IMR-90 (cell line): ENCODE data around the gene MAP1LC3B2. TPM values are rescaled to one million over a fixed set of nuclear protein-coding genes. Genes with fewer than 3 reads are reported as not detected.

Source experiments
- ATAC-seq: fragments of 200-7000 bp; cut with Tn5 transposase; 2 replicates; pipeline ENCODE4 v1.9.1; 2020; ENCODE audit warnings: low read depth, mild to moderate bottlenecking, moderate library complexity
- BruUV-seq: library from RNA; stranded (reverse); fragments of 400-500 nt; replicated peaks from 2 replicates; lab custom pipeline; 2021; lab: Mats Ljungman, UMichigan
- CTCF ChIA-PET: fragments of 300-600 bp; formaldehyde crosslinking; extraction: SDS; loops from one replicate; lab custom pipeline; 2021; ENCODE audit warnings: antibody characterized with exemption; lab: Yijun Ruan, JAX
- POLR2A ChIA-PET: fragments of 300-600 bp; sonication (Branson Sonifier 250); formaldehyde crosslinking; loops from one replicate; lab custom pipeline; 2022; ENCODE audit warnings: antibody characterized with exemption; ENCODE audit not compliant: unreplicated experiment; lab: Charles Lee
- DNase-seq: peaks from one replicate; pipeline ENCODE4 v3.0.0; 2013
- H2AFZ ChIP-seq: replicated peaks from 2 replicates; pipeline ENCODE3; 2013; ENCODE audit warnings: low read length, mild to moderate bottlenecking; ENCODE audit not compliant: poor library complexity
- H2AK5ac ChIP-seq: 2 replicates; pipeline ENCODE4 v1.6.1; 2013; ENCODE audit warnings: low read depth, low read length, inconsistent platforms
- H2AK9ac ChIP-seq: replicated peaks from 2 replicates; pipeline ENCODE3; 2013; ENCODE audit warnings: mild to moderate bottlenecking, low read depth, low read length, moderate library complexity; ENCODE audit not compliant: poor library complexity
- H2BK120ac ChIP-seq: 2 replicates; pipeline ENCODE4 v1.6.1; 2013; ENCODE audit warnings: low read depth, low read length, inconsistent platforms
- H2BK15ac ChIP-seq: 3 replicates; pipeline ENCODE4 v1.6.1; 2013; ENCODE audit warnings: low read depth, low read length, inconsistent platforms
- H2BK20ac ChIP-seq: 2 replicates; pipeline ENCODE4 v1.6.1; 2013; ENCODE audit warnings: low read depth, mild to moderate bottlenecking, inconsistent platforms, low read length, moderate library complexity
- H2BK5ac ChIP-seq: 2 replicates; pipeline ENCODE4 v1.6.1; 2013; ENCODE audit warnings: mild to moderate bottlenecking, low read depth, low read length, inconsistent platforms; ENCODE audit not compliant: poor library complexity, severe bottlenecking
- H3K14ac ChIP-seq: replicated peaks from 2 replicates; pipeline ENCODE4 v1.6.1; 2013; ENCODE audit warnings: low read depth, low read length, inconsistent platforms
- H3K18ac ChIP-seq: 2 replicates; pipeline ENCODE4 v1.6.1; 2013; ENCODE audit warnings: low read depth, low read length, control low read depth
- H3K23ac ChIP-seq: 2 replicates; pipeline ENCODE4 v1.6.1; 2013; ENCODE audit warnings: low read depth, low read length, inconsistent platforms
- H3K27ac ChIP-seq: 2 replicates; pipeline ENCODE4 v1.5.1; 2013; ENCODE audit warnings: mild to moderate bottlenecking, control low read depth, low read length; ENCODE audit not compliant: insufficient read depth
- H3K27me3 ChIP-seq: 2 replicates; pipeline ENCODE4 v1.6.1; 2013; ENCODE audit warnings: low read length; ENCODE audit not compliant: control insufficient read depth, insufficient read depth
- H3K36me3 ChIP-seq: 2 replicates; pipeline ENCODE4 v1.6.1; 2013; ENCODE audit warnings: low read length, mixed read lengths; ENCODE audit not compliant: control insufficient read depth, insufficient read depth
- H3K4ac ChIP-seq: 2 replicates; pipeline ENCODE4 v1.6.1; 2013; ENCODE audit warnings: low read depth, low read length, inconsistent platforms
- H3K4me1 ChIP-seq: 2 replicates; pipeline ENCODE4 v1.6.1; 2013; ENCODE audit warnings: low read length, mixed read lengths; ENCODE audit not compliant: control insufficient read depth, insufficient read depth
- H3K4me2 ChIP-seq: 2 replicates; pipeline ENCODE4 v1.6.1; 2013; ENCODE audit warnings: low read depth, mild to moderate bottlenecking, control low read depth, low read length, moderate library complexity
- H3K4me3 ChIP-seq: 2 replicates; pipeline ENCODE4 v1.5.1; 2013; ENCODE audit warnings: low read depth, mild to moderate bottlenecking, control low read depth, low read length, moderate library complexity; ENCODE audit not compliant: insufficient read depth
- H3K56ac ChIP-seq: 2 replicates; pipeline ENCODE4 v1.6.1; 2013; ENCODE audit warnings: low read length, inconsistent platforms; ENCODE audit not compliant: insufficient read depth; ENCODE audit errors: extremely low read depth
- H3K79me1 ChIP-seq, 2 experiments: 2 replicates each; pipeline ENCODE4 v1.6.1; 2013; ENCODE audit warnings: low read length in 2 of 2, inconsistent platforms in 1 of 2, low read depth in 1 of 2
- H3K9ac ChIP-seq: 2 replicates; pipeline ENCODE4 v1.6.1; 2013; ENCODE audit warnings: low read depth, low read length, control low read depth
- H3K9me1 ChIP-seq: 2 replicates; pipeline ENCODE4 v1.6.1; 2013; ENCODE audit warnings: low read length, inconsistent platforms; ENCODE audit not compliant: insufficient read depth
- H3K9me3 ChIP-seq: 2 replicates; pipeline ENCODE4 v1.6.1; 2013; ENCODE audit warnings: low read length; ENCODE audit not compliant: control insufficient read depth, insufficient read depth
- H4K20me1 ChIP-seq: 2 replicates; pipeline ENCODE4 v1.6.1; 2013; ENCODE audit warnings: low read length, inconsistent platforms; ENCODE audit not compliant: insufficient read depth
- H4K5ac ChIP-seq: 2 replicates; pipeline ENCODE4 v1.6.1; 2013; ENCODE audit warnings: mild to moderate bottlenecking, low read depth, low read length, control low read depth
- H4K8ac ChIP-seq, 2 experiments: 2 replicates each; pipeline ENCODE4 v1.6.1; 2013; ENCODE audit warnings: low read depth in 2 of 2, low read length in 2 of 2, control low read depth in 1 of 2, inconsistent platforms in 1 of 2
- H4K91ac ChIP-seq: 2 replicates; pipeline ENCODE4 v1.6.1; 2013; ENCODE audit warnings: low read depth, low read length, inconsistent platforms; ENCODE audit not compliant: insufficient read depth
- BHLHE40 ChIP-seq: fragments of 150-350 bp; IDR thresholded peaks from 2 replicates; pipeline ENCODE4 v1.6.1; 2016; ENCODE audit warnings: mild to moderate bottlenecking, low read depth, low read length
- CEBPB ChIP-seq: IDR thresholded peaks from 2 replicates; pipeline ENCODE4 v1.6.1; 2012; ENCODE audit warnings: low read depth, low read length, improper control_type of control experiment
- CHD1 ChIP-seq: IDR thresholded peaks from 2 replicates; pipeline ENCODE4 v1.6.1; 2012; ENCODE audit warnings: low read depth, low read length, improper control_type of control experiment
- CTCF ChIP-seq: conservative IDR thresholded peaks from 2 replicates; pipeline ENCODE4 v1.5.1; 2012; ENCODE audit warnings: mild to moderate bottlenecking, low read depth, low read length, improper control_type of control experiment
- ELK1 ChIP-seq: fragments of 150-350 bp; IDR thresholded peaks from 2 replicates; pipeline ENCODE4 v1.6.1; 2016; ENCODE audit warnings: low read depth, mild to moderate bottlenecking, low read length, moderate library complexity, borderline replicate concordance
- FOS ChIP-seq: fragments of 150-350 bp; IDR thresholded peaks from 2 replicates; pipeline ENCODE4 v1.6.1; 2016; ENCODE audit warnings: low read depth, low read length
- MAFK ChIP-seq: IDR thresholded peaks from 2 replicates; pipeline ENCODE4 v1.6.1; 2012; ENCODE audit warnings: low read depth, low read length, improper control_type of control experiment
- MAZ ChIP-seq: IDR thresholded peaks from 2 replicates; pipeline ENCODE4 v1.6.1; 2012; ENCODE audit warnings: low read depth, mild to moderate bottlenecking, low read length, improper control_type of control experiment, moderate library complexity, borderline replicate concordance
- MXI1 ChIP-seq: IDR thresholded peaks from 2 replicates; pipeline ENCODE4 v1.6.1; 2012; ENCODE audit warnings: low read depth, mild to moderate bottlenecking, low read length, moderate library complexity, borderline replicate concordance
- NFE2L2 ChIP-seq: fragments of 150-350 bp; IDR thresholded peaks from 2 replicates; pipeline ENCODE4 v1.6.1; 2016; ENCODE audit warnings: low read depth, mild to moderate bottlenecking, low read length
- POLR2A ChIP-seq: IDR thresholded peaks from 2 replicates; pipeline ENCODE4 v1.6.1; 2012; ENCODE audit warnings: mild to moderate bottlenecking, low read depth, low read length
- RAD21 ChIP-seq: IDR thresholded peaks from 2 replicates; pipeline ENCODE4 v1.6.1; 2012; ENCODE audit warnings: low read length, improper control_type of control experiment
- RCOR1 ChIP-seq: IDR thresholded peaks from 2 replicates; pipeline ENCODE4 v1.6.1; 2012; ENCODE audit warnings: mild to moderate bottlenecking, low read length, improper control_type of control experiment; ENCODE audit not compliant: insufficient replicate concordance
- RFX5 ChIP-seq: IDR thresholded peaks from 2 replicates; pipeline ENCODE4 v1.8.0; 2012; ENCODE audit warnings: low read depth, mild to moderate bottlenecking, low read length, moderate library complexity
- SMC3 ChIP-seq: fragments of 150-350 bp; IDR thresholded peaks from 2 replicates; pipeline ENCODE4 v1.6.1; 2016; ENCODE audit warnings: low read depth, mild to moderate bottlenecking, antibody characterized with exemption, low read length, moderate library complexity
- USF2 ChIP-seq: fragments of 150-350 bp; IDR thresholded peaks from 2 replicates; pipeline ENCODE4 v1.6.1; 2017; ENCODE audit warnings: mild to moderate bottlenecking, antibody characterized with exemption, low read length, low read depth
- WGBS, 2 experiments: methylation state at CpG; one replicate each; pipeline versions ENCODE4 v1.1.5 to v1.1.7; 2013; ENCODE audit warnings: missing lambda C conversion rate in 2 of 2; ENCODE audit not compliant: insufficient read length in 1 of 2; ENCODE audit errors: extremely low coverage in 2 of 2; 5-methylcytosine and 5-hydroxymethylcytosine counted together
- dilution Hi-C: fragments of 300-500 bp; cut with HindIII; formaldehyde crosslinking; loops from one replicate; pipeline ENCODE4 v1.14.3; 2018; ENCODE audit warnings: low sequenced_read_pairs; ENCODE audit not compliant: unreplicated experiment
- in situ Hi-C: fragments of 300-500 bp; cut with MboI; formaldehyde crosslinking; loops from 3 replicates; pipeline ENCODE4 v1.14.3; 2019; ENCODE audit warnings: low sequenced_read_pairs, inconsistent platforms, mixed read lengths
- intact Hi-C: fragments of 100-400 bp; cut with micrococcal nuclease; formaldehyde crosslinking; loops from 2 replicates; pipeline ENCODE4 v1.10.0; 2022
- polyA plus RNA-seq, 3 experiments: library from polyadenylated mRNA; depleted of rRNA; stranded (reverse); fragments of >200 nt; gene quantifications; 2 replicates each; pipeline ENCODE4 v1.2.3, GENCODE V29; 2012; ENCODE audit warnings: low replicate concordance in 1 of 3
- total RNA-seq: library from RNA; depleted of rRNA; stranded (reverse); fragments of >200 nt; gene quantifications from 2 replicates; pipeline ENCODE4 v1.2.3, GENCODE V29; 2012

Gene MAP1LC3B2
- total and polyA plus RNA-seq, 2 of the 4 experiments (the other 2 are of a cell fraction) = 1.4 TPM; not detected in 1

DNA sequence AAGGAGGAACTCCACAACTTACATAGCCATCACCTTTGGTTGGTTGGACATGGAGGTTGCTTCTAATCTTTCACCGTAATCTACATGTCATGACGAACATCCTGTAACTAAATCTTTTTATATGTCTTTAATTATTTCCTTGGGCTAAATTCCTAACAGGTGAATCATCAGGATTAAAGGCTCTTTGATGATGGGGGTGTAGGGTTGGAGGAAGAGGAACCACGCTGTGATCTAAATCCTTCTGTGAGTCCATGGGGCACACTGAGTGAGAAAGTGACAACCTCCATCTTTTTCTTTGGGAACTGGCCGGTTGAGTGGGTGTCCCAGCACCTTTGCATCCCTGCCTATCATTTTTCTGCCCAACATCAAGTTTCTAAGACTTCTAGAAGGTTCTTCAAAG lies 31.1 kb upstream of the MAP1LC3B2 start:
- intact Hi-C loops = loop anchor here (5.0 to 10.0 kb wide), 2 partner anchors 96 to 533 kb away; no protein-coding TSS in a partner anchor
- WGBS, 2 experiments = no CpG with 5 or more reads among the region's 4 CpGs
- Histone ChIP-seq H2BK20ac (0 out of 2 replicates have a peak overlapping the region, but pooled peaks have one; percentile 29), H3K4me3 (no peak overlapping the region), H2AK5ac (no peak overlapping the region), H3K9me3 (no peaks in the 10 kb centered on the region), H3K4me1 (peaks cover 15% of the 10 kb centered on the region), H3K18ac (peak overlapping the region; percentile 20; the same call in 1 of the 2 replicates), H4K20me1 (no peaks in the 10 kb centered on the region), H3K4ac (0 out of 2 replicates have a peak overlapping the region, but pooled peaks have one; percentile 1), H2AFZ (no peak overlapping the region), H4K91ac (0 out of 2 replicates have a peak overlapping the region, but pooled peaks have one; percentile 0), H3K14ac (peak overlapping the region; percentile 49; the same call in 1 of the 2 replicates), H3K56ac (no peak overlapping the region), H3K27ac (no peak overlapping the region), H3K36me3 (no peaks in the 10 kb centered on the region), H3K4me2 (no peak overlapping the region), H2BK120ac (peak overlapping the region; percentile 33), H3K9ac (no peak overlapping the region), H4K5ac (no peak overlapping the region), H4K8ac (peak overlapping the region in 1 of 2 experiments; percentile 6; a peak in 1 of 4 replicates), H2AK9ac (peak overlapping the region; percentile 12), H3K79me1 (no peaks in the 10 kb centered on the region), H3K9me1 (peaks cover 21% of the 10 kb centered on the region), H2BK15ac (peak overlapping the region; percentile 3; the same call in 1 of the 3 replicates), H2BK5ac (no peak overlapping the region), H3K23ac (0 out of 2 replicates have a peak overlapping the region, but pooled peaks have one; percentile 12), H3K27me3 (no peaks in the 10 kb centered on the region)
- TF ChIP-seq POLR2A (no peak), RCOR1 (no peak), ELK1 (no peak), CTCF (no peak), CHD1 (no peak), RFX5 (no peak), FOS (no peak), RAD21 (no peak), CEBPB (no peak), MAZ (no peak), MAFK (no peak), BHLHE40 (no peak), NFE2L2 (no peak), USF2 (no peak), SMC3 (no peak), MXI1 (no peak)
- dilution Hi-C loops = no loop called here
- POLR2A ChIA-PET = no interaction called here
- no peak for ATAC-seq
- CTCF ChIA-PET = no interaction called here
- no TSS peak for BruUV-seq
- in situ Hi-C loops = no loop called here
- DNase-seq = peak; percentile 56
